Measurements from ENCODE around the gene KLHL11.
"Not testable (repeated sequence)": the region's sequence is repeated elsewhere in the genome, so short reads cannot be mapped to it uniquely, and the experiment has no call there.

The KLHL11 gene

DNA sequence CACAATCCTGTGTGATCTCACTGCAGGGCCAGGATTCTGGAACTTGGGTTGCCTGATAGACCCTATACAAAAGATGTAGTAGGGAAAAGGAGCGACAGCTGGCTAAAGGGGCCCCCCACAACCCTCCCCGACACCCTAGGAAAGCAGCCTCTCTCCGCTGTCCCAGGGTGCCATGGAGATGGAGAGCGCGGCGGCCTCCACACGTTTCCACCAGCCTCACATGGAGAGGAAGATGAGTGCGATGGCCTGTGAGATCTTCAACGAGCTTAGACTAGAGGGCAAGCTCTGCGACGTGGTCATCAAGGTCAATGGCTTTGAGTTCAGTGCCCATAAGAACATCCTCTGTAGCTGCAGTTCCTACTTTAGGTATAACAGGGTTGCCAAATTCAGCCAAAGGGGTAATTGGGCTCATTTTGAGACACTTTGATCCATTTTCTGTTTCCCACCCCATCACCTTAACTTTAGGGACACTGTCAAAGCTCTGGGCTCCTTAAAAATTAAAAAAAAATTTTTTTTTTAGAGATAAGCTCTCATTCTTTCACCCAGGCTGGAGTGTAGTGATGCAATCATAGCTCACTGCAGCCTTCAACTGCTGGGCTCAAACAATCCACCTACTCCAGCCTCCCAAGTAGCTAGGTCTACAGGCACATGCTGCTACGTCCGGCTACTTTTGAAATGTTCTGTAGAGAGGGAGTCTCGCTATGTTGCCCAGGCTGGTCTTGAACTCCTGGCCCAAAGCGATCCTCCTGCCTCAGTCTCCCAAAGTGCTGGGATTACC is 27.3 kb downstream of the KLHL11 start, which contains the start of gene KLHL10:
Gene KLHL10, plus strand, starts transcription at position 65 of the 778 bp plus-strand sequence. Its CDS starts 108 bp downstream, at position 173.
- in situ Hi-C loops (cut with HindIII; ENCODE audit: low sequenced_read_pairs) = no loop called here

DNA sequence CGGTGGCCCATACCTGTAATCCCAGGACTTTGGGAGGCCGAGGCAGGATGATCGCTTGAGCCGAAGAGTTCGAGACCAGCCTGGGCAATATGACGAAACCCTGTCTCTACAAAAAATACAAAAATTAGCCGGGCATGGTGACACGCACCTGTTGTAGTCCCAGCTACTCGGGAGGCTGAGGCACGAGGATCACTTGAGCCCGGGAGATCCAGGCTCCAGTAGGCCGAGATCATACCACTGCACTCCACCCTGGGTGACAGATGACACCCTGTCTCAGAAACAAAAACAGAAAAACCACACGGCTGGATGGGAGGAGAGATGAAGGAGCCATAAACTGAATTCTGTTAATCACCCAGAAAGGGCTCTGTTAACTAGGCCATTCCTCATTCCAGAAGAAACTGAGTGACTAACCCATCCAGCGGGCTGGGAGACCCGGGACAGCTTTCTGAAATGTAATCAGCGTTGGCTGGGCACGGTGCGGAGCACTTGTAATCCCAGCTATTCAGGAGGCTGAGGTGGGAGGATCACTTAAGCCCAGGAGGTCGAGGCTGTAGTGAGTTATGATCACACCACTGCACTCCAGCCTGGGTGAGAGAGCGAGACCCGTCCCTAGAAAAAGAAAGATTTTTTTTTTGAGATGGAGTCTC is 28.6 kb downstream of the KLHL11 start:
- in situ Hi-C loops (cut with HindIII; ENCODE audit: low sequenced_read_pairs) = no loop called here

DNA sequence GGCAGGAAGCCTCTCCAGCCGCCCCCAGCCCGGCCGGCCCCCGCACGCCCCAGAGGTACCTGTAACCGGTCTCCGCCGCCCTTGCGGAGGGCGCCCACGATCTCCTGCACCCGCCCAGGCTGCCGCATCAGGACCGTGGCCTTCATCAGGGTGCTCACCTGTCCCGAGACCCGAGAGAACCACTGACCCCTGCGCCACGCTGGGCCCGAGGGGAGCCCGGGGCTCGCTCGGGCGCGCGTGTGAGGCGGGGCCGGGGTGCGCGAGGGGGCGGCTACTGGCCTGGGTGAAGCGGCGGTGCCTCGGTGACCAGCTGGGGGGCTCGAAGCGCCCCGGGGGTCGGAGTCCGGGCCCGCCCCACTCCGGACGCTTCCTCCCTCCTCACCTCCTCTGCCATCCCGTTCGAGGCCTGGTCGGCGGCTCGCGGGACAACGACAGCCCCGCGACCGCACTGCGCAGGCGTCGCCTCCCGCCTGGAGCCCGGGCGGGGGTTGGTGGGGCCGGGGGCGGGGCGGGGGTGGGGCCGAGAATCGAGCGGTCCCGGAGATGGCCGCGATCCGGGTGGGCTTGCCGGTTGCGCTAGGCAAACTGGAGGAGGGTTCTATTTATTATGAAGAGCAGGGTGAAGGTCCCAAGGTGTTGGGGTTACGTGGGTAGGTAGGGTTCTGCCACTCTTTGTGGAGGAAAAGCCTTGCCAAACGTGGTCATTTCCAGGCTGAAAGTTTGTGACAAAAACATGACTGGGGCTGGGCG is 29.2 kb downstream of the KLHL11 start, which contains the start of gene NT5C3B:
Gene NT5C3B, minus strand, starts transcription at position 433 of the 750 bp plus-strand sequence. Its CDS starts 39 bp downstream, at position 394.
- in situ Hi-C loops (cut with HindIII; ENCODE audit: low sequenced_read_pairs) = no loop called here

DNA sequence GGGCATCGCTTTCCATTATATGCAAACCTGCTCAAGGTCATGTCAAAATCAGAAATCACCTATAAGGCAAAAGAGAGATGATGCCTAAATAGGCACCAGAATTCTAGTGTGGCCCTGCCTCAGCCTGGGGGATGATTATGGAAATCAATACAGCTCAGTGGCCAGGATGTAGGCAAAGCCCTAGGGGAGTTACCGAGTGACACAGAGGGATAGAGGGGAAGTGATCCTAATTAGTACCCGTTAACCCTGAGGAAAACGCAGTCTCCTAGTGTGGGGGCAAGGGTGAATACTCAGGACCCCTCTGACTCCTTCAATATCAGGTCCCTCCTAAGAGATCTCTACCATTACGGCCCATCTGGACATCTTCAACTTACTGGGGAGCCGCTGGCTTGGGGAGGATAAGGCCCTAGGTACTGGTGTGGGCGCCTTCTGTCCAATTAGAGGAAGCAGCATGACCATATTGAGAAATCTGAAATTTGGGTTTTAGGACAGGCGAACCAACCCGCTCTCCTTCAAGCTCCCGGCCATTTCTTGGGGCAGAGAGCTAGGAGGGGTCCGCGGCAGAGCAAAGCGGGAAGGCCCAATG is 29.9 kb downstream of the KLHL11 start:
- in situ Hi-C loops (cut with HindIII; ENCODE audit: low sequenced_read_pairs) = no loop called here

DNA sequence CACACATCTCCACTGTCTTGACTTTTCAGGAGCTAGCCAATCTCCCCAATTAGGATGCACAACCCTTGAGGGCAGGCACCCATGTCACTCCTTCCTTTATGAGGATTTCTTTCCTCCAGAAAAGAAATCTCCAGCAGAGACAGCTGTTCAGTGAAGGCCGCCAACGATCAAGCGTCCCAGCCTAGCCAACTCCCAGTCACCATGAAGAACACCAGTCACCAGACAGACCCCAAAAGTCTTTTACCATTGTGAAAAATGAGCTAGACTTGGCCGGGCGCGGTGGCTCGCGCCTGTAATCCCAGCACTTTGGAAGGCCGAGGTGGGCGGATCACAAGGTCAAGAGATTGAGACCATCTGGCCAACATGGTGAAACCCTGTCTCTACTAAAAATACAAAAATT is 35.3 kb downstream of the KLHL11 start:
- in situ Hi-C loops (cut with HindIII; ENCODE audit: low sequenced_read_pairs) = not testable (repeated sequence)

DNA sequence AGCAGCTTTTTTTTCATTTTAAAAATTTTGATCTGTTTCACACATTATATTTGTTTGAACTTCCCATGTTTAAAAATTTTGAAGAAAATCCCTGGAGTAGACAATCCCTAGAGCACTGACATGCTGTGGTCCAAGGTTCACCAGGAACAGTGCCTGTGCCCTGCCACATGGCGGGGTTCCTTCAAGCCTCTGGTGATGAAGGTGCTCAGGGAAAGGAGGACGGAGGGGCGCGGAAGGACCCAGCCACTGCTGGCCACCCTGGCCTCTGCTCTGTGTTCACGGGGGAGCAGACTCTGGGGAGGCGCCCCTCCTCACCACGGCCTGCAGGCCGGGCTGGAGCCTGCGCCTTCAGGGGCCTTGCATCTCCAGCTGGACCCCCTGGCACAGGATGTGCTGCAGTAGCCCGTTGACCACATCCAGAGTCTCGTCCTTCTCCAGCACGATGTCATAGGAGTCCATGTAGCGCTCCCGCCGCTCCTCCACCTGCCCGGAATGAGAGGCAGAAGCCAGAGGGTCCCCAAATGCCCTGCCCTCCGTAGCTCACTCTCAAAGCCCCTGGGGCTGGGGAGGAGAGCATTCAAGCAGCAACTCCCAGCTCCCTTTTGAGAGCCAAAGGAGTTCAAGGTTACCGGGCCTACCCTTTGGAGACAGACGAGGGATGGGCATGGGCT is 39.9 kb downstream of the KLHL11 start:
- in situ Hi-C loops (cut with HindIII; ENCODE audit: low sequenced_read_pairs) = no loop called here

DNA sequence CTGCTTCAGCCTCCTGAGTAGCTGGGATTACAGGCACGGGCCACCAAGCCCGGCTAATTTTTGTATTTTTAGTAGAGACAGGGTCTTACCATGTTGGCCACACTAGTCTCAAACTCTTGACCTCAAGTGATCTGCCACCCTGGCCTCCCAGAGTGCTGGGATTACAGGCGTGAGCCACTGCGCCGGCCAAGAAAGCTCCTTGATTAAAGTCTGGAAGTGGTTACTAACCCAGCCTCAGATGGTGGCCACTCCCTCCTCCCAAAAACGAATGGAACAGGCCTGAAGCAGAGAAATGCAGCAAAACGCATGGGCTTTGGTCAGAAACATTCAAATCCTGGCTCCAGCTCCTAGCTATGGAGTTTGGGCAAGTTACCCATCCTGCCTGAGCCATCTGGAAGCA is 41.1 kb downstream of the KLHL11 start:
- in situ Hi-C loops (cut with HindIII; ENCODE audit: low sequenced_read_pairs) = no loop called here

DNA sequence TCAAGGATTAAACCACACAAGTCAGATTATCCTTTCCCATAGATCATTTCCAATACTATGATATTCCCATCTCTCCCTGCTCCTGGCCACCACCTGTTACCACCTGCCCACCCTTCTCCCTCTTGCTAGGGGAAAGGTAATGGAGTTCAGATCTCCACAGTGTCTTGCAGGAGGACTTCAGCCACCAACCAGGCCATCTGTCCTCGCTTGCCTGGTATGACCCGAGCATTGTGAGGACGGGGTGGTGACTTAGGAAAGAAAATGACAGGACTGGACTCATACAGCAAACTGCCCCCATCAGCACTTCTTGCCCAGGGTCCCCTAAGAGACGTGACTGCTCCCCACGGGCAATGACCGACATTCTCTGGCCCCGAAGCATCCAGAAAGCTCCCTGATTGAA is 41.6 kb downstream of the KLHL11 start:
- in situ Hi-C loops (cut with HindIII; ENCODE audit: low sequenced_read_pairs) = no loop called here

DNA sequence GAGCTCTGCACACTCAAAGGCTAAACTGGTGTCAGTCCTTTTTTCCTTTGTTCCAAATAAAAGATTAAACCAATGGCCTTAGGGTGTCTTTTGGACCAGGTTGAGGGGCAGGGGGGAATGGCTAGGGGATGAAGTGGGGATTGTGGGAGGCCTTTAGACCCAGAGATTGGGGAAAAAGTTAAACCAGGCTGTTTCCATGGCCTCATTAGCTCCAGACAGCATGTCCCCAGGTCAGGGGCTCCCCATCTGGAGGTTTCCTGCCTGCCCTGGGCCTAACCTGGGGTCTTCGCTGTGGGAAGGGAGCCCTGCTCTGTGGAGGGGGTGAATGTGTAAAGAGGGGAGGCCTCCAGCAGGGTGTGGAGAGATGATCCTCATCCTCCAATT is 42.1 kb downstream of the KLHL11 start:
- in situ Hi-C loops (cut with HindIII; ENCODE audit: low sequenced_read_pairs) = no loop called here

DNA sequence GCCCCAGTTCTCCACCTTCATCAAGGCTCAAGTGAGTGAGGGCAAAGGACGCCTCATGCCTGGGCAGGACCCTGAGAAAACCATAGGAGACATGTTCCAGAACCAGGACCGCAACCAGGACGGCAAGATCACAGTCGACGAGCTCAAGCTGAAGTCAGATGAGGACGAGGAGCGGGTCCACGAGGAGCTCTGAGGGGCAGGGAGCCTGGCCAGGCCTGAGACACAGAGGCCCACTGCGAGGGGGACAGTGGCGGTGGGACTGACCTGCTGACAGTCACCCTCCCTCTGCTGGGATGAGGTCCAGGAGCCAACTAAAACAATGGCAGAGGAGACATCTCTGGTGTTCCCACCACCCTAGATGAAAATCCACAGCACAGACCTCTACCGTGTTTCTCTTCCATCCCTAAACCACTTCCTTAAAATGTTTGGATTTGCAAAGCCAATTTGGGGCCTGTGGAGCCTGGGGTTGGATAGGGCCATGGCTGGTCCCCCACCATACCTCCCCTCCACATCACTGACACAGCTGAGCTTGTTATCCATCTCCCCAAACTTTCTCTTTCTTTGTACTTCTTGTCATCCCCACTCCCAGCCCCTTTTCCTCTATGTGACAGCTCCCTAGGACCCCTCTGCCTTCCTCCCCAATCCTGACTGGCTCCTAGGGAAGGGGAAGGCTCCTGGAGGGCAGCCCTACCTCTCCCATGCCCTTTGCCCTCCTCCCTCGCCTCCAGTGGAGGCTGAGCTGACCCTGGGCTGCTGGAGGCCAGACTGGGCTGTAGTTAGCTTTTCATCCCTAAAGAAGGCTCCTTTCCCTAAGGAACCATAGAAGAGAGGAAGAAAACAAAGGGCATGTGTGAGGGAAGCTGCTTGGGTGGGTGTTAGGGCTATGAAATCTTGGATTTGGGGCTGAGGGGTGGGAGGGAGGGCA is 42.7 kb downstream of the KLHL11 start:
- in situ Hi-C loops (cut with HindIII; ENCODE audit: low sequenced_read_pairs) = no loop called here

DNA sequence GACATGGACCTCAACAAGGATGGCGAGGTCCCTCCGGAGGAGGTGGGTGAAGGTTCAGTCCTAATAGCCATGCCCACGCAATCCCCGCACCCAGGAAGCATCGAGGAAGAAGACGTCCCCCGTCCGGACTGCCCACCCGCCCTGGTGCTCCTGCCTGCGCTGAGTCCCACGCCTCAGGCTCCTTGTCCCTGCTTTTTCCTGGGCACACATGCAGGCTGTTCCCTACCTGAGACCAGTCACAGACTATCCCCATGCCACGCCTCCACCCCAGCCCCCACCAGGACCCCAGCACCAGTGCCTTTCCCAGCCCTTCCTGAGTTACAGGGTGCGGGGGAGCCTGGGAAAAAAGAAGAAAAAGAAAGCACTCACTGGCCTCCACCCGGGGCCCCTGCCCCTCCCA is 43.4 kb downstream of the KLHL11 start:
- in situ Hi-C loops (cut with HindIII; ENCODE audit: low sequenced_read_pairs) = no loop called here

DNA sequence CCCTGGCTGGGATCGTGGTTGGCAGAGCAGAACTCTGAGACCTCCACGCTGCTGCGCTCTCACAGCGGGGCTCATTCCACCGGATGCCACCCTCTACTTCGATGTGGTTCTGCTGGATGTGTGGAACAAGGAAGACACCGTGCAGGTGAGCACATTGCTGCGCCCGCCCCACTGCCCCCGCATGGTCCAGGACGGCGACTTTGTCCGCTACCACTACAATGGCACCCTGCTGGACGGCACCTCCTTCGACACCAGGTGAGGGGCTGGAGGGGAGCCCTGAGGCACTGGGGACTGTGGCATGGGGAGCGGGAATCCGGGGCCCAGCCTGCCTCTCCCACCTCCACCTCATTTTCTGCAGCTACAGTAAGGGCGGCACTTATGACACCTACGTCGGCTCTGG is 47.2 kb downstream of the KLHL11 start:
- in situ Hi-C loops (cut with HindIII; ENCODE audit: low sequenced_read_pairs) = no loop called here

DNA sequence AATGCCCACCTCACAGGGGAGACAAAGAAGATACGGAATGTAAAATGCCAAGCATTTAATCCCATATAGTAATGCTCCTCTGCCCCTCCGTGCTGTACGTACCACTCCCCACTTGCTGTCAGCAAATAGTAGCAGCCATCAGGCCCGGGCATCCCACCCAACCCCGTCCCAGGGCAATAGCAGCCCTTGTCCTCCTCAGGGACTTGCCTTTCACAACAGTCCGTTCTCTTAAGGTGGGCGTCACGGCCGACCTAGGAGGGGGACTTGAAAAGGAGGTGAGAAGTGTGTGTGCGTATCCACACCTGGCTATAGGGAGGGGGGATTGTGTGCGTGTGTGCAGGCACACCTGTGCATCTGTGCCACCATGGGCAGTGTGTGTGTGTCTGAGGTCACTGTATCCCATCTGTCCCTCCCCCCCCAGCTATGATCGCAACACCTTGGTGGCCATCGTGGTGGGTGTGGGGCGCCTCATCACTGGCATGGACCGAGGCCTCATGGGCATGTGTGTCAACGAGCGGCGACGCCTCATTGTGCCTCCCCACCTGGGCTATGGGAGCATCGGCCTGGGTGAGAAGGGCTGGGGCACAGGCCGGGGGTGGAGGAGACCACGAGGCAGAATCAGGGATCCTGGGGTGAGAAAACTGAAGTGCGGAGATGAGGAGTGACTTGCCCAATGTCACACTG is 48.4 kb downstream of the KLHL11 start:
- in situ Hi-C loops (cut with HindIII; ENCODE audit: low sequenced_read_pairs) = no loop called here

DNA sequence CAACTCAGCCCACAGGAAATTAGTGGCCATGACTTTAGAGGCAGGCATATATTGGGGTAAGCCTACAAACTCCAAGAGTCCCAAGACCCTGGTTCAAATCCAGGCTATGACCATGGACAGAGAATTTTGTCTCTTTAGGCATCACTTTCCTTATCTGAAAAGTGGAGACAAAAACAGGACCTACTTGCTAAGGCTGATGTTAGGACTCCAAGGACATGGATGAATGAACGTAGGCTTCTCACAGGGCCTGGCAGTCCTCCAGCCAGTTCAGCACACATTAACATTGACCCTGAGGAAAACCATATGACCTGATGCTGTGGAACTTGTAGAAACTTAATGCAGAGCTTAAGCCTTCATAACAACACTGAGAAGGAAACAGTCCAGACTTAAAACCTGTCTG is 51.0 kb downstream of the KLHL11 start:
- in situ Hi-C loops (cut with HindIII; ENCODE audit: low sequenced_read_pairs) = no loop called here

DNA sequence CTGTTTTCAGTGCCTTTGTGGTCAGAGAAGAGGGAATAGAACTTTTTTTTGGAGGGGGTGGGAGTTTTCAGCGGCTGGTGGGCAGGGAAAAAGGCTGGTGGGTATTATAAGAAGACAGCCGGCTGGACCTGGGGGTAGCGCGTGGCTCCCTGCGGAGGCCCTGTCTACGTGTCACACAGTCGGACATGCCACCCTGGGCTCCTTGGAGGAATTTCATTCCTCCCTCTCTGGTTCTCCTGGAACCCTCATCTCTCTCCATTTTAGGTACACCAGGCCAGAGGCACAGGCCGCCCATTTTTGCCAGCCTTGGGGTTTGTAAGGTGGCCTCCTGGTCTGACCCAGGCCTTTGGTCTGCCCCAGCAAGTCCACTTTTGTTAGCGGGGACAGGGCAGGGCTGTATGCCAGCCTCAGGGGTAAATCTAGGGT is 51.5 kb downstream of the KLHL11 start:
- in situ Hi-C loops (cut with HindIII; ENCODE audit: low sequenced_read_pairs) = no loop called here

DNA sequence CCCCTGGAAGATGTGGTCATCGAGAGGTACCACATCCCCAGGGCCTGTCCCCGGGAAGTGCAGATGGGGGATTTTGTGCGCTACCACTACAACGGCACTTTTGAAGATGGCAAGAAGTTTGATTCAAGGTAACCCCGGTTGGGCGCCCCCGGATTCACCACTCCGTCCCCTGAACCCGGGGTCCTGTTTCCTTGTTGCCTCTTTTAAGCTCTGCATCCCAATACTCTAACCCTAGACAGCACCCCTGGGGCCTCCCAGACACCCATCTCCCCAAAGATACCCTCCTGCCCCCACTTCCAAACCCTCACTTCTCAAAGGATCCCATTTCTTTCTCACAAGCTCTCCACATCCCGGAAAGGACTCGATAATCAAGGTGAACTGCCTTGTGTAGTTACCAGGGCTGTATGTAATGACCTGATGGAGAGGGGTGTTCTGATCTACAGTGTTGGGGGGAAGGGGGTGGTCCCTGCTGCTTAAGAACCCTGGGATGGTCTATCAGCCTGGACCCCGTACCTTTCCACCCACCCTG is 52.0 kb downstream of the KLHL11 start:
- in situ Hi-C loops (cut with HindIII; ENCODE audit: low sequenced_read_pairs) = no loop called here

DNA sequence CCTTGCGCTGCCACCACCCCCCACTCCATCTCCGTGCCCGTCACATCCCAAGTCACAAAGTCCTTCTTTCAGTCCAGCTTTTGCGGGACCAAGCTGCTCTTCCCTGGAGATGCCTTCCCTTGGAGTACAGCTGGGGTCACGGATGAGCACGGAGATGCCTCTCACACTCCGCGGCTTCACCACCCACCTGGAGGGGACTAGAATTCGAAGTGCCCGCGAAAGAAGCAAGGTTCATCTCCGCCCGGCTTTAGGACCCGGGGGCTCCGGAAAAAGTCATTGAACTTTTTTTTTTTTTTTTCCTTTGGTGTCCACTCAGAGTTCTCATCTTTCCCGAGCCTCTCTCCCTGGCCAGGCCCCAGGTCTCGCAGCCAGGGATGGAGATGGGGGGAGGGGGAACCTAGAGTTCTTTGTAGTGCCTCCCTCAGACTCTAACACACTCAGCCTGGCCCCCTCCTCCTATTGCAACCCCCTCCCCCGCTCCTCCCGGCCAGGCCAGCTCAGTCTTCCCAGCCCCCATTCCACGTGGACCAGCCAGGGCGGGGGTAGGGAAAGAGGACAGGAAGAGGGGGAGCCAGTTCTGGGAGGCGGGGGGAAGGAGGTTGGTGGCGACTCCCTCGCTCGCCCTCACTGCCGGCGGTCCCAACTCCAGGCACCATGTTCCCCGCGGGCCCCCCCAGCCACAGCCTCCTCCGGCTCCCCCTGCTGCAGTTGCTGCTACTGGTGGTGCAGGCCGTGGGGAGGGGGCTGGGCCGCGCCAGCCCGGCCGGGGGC is 52.7 kb downstream of the KLHL11 start, which contains the start of gene FKBP10:
Gene FKBP10, plus strand, starts transcription at position 624 of the 771 bp plus-strand sequence. Its CDS starts 31 bp downstream, at position 655.
- in situ Hi-C loops (cut with HindIII; ENCODE audit: low sequenced_read_pairs) = no loop called here

All from DLD1 (cell line).